ES-I3 (cell line): ENCODE data around the gene IL18.
"Not testable (repeated sequence)": the region's sequence is repeated elsewhere in the genome, so short reads cannot be mapped to it uniquely, and the experiment has no call there.

Experiments used
- H3K36me3 ChIP-seq: 2 replicates; pipeline ENCODE4 v1.6.1; 2013; ENCODE audit warnings: mild to moderate bottlenecking, low read length, control low read depth, moderate library complexity; ENCODE audit not compliant: insufficient read depth
- H3K4me1 ChIP-seq: 2 replicates; pipeline ENCODE4 v1.6.1; 2013; ENCODE audit warnings: mild to moderate bottlenecking, control low read depth, low read length; ENCODE audit not compliant: insufficient read depth
- H3K9ac ChIP-seq: 2 replicates; pipeline ENCODE4 v1.6.1; 2013; ENCODE audit warnings: low read depth, mild to moderate bottlenecking, low read length, moderate library complexity
- H3K9me3 ChIP-seq: 2 replicates; pipeline ENCODE4 v1.6.1; 2013; ENCODE audit warnings: mild to moderate bottlenecking, low read length, moderate library complexity; ENCODE audit not compliant: control insufficient read depth, insufficient read depth

Gene IL18

GRCh38 chr11:112163875-112164685 lies at the start of gene IL18:
TSS of gene IL18 (minus strand) at chr11:112164094. CDS start at chr11:112155053, 9,041 bp downstream.
- H3K9ac ChIP-seq = no peak within 1 kb of the TSS
- H3K9me3 ChIP-seq = no peaks in the 10 kb centered on the region
- H3K4me1 ChIP-seq = no peaks in the 10 kb centered on the region; the same call in 1 of the 2 replicates
- H3K36me3 ChIP-seq = no peaks in the 10 kb centered on the region

- no peaks in the 10 kb centered on the region for H3K9me3 ChIP-seq
- H3K4me1 ChIP-seq = no peaks in the 10 kb centered on the region
- no peak overlapping the region for H3K9ac ChIP-seq
- no peaks in the 10 kb centered on the region for H3K36me3 ChIP-seq
Observed at GRCh38 chr11:112212710-112213109, 48.8 kb upstream of the IL18 start.

- no peaks in the 10 kb centered on the region for H3K9me3 ChIP-seq
- H3K9ac ChIP-seq = no peak overlapping the region
- H3K4me1 ChIP-seq = no peaks in the 10 kb centered on the region
- no peaks in the 10 kb centered on the region for H3K36me3 ChIP-seq
Observed at GRCh38 chr11:112212290-112212689, 48.4 kb upstream of the IL18 start.

- no peak overlapping the region for H3K9ac ChIP-seq
Observed at GRCh38 chr11:112211536-112211935, 47.6 kb upstream of the IL18 start.

GRCh38 chr11:112210890-112211289 lies 47.0 kb upstream of the IL18 start:
- Histone ChIP-seq H3K9me3 (no peaks in the 10 kb centered on the region), H3K9ac (no peak overlapping the region), H3K36me3 (no peaks in the 10 kb centered on the region), H3K4me1 (no peaks in the 10 kb centered on the region)

More at GRCh38 chr11:112211536-112211935, 47.6 kb upstream of the IL18 start:
- H3K4me1 ChIP-seq = no peaks in the 10 kb centered on the region
- no peaks in the 10 kb centered on the region for H3K36me3 ChIP-seq
- no peaks in the 10 kb centered on the region for H3K9me3 ChIP-seq

GRCh38 chr11:112206071-112206470 lies 42.2 kb upstream of the IL18 start:
- H3K9me3 ChIP-seq = no peaks in the 10 kb centered on the region
- no peak overlapping the region for H3K9ac ChIP-seq
- H3K36me3 ChIP-seq = no peaks in the 10 kb centered on the region
- H3K4me1 ChIP-seq = no peaks in the 10 kb centered on the region

- Histone ChIP-seq H3K4me1 (no peaks in the 10 kb centered on the region), H3K36me3 (no peaks in the 10 kb centered on the region), H3K9ac (no peak overlapping the region)
Observed at GRCh38 chr11:112200252-112200651, 36.4 kb upstream of the IL18 start.

GRCh38 chr11:112199101-112199500 lies 35.2 kb upstream of the IL18 start:
- not testable (repeated sequence) for H3K36me3 ChIP-seq, H3K9me3 ChIP-seq, H3K9ac ChIP-seq, H3K4me1 ChIP-seq

More at GRCh38 chr11:112200252-112200651, 36.4 kb upstream of the IL18 start:
- H3K9me3 ChIP-seq = no peaks in the 10 kb centered on the region

GRCh38 chr11:112196519-112197087 lies 32.7 kb upstream of the IL18 start:
- no peaks in the 10 kb centered on the region for H3K36me3 ChIP-seq
- no peaks in the 10 kb centered on the region for H3K4me1 ChIP-seq
- H3K9me3 ChIP-seq = no peaks in the 10 kb centered on the region
- no peak overlapping the region for H3K9ac ChIP-seq

GRCh38 chr11:112195951-112196351 lies 32.1 kb upstream of the IL18 start:
- Histone ChIP-seq H3K9me3 (no peaks in the 10 kb centered on the region), H3K9ac (no peak overlapping the region), H3K36me3 (no peaks in the 10 kb centered on the region), H3K4me1 (no peaks in the 10 kb centered on the region)

GRCh38 chr11:112195113-112195512 lies 31.2 kb upstream of the IL18 start:
- H3K36me3 ChIP-seq, H3K9ac ChIP-seq, H3K4me1 ChIP-seq, H3K9me3 ChIP-seq: not testable (repeated sequence)

- no peaks in the 10 kb centered on the region for H3K9me3 ChIP-seq
- H3K36me3 ChIP-seq = no peaks in the 10 kb centered on the region
Observed at GRCh38 chr11:112186304-112186703, 22.4 kb upstream of the IL18 start.

GRCh38 chr11:112185883-112186282 lies 22.0 kb upstream of the IL18 start:
- no peaks in the 10 kb centered on the region for H3K9me3 ChIP-seq
- no peaks in the 10 kb centered on the region for H3K36me3 ChIP-seq
- H3K9ac ChIP-seq = no peak overlapping the region
- H3K4me1 ChIP-seq = no peaks in the 10 kb centered on the region

More at GRCh38 chr11:112186304-112186703, 22.4 kb upstream of the IL18 start:
- no peaks in the 10 kb centered on the region for H3K4me1 ChIP-seq
- no peak overlapping the region for H3K9ac ChIP-seq

GRCh38 chr11:112182867-112183266 lies 19.0 kb upstream of the IL18 start:
- Histone ChIP-seq H3K36me3 (no peaks in the 10 kb centered on the region), H3K9me3 (no peaks in the 10 kb centered on the region), H3K4me1 (no peaks in the 10 kb centered on the region), H3K9ac (no peak overlapping the region)

- H3K9ac ChIP-seq = no peak overlapping the region
- no peaks in the 10 kb centered on the region for H3K9me3 ChIP-seq
- H3K36me3 ChIP-seq = no peaks in the 10 kb centered on the region
- H3K4me1 ChIP-seq = no peaks in the 10 kb centered on the region
Observed at GRCh38 chr11:112179601-112180000, 15.7 kb upstream of the IL18 start.
